GM19372 (cell line): Measurements from ENCODE around the gene TTLL8.
"Not testable (repeated sequence)": the region's sequence is repeated elsewhere in the genome, so short reads cannot be mapped to it uniquely, and the experiment has no call there.

Source experiments
- ATAC-seq: cut with Tn5 transposase; IDR thresholded peaks from one replicate; pipeline ENCODE4 v1.9.1; 2021; ENCODE audit warnings: mild to moderate bottlenecking, low read depth, moderate library complexity; ENCODE audit not compliant: unreplicated experiment

TTLL8 gene

DNA sequence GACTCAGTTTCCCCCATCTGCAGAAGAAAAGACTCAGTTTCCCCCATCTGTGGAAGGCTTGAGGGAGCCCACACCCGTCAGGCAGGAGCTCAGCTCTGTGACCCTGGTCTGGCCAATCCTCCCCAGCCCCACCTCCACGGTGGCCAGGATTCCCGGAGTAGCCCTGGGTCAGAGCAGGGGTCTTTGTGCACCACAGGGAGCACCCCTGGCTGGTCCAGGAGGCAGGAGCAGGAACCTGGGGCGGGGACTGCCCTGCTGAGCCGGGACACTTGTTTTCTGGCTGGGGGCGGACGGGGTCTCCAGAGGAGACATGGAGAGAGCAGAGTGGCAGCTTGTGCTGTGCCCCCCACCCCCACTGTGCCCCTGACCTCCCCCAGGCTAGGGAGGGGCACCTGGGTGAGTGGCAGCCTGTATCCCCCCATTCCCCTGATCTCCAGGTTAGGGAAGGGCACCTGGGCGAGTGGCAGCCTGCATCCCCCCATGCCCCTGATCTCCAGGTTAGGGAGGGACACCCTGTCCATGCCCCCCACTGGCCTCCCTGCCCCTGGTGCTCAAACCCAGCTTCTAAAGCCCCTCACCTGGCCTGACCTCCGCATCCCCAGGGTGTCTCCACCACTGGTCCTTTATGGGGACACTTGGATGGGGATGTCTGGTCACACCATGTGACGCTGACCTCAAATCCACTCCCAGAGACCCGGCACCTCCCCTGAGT lies 64.3 kb downstream of the TTLL8 start:
- no peak for ATAC-seq

DNA sequence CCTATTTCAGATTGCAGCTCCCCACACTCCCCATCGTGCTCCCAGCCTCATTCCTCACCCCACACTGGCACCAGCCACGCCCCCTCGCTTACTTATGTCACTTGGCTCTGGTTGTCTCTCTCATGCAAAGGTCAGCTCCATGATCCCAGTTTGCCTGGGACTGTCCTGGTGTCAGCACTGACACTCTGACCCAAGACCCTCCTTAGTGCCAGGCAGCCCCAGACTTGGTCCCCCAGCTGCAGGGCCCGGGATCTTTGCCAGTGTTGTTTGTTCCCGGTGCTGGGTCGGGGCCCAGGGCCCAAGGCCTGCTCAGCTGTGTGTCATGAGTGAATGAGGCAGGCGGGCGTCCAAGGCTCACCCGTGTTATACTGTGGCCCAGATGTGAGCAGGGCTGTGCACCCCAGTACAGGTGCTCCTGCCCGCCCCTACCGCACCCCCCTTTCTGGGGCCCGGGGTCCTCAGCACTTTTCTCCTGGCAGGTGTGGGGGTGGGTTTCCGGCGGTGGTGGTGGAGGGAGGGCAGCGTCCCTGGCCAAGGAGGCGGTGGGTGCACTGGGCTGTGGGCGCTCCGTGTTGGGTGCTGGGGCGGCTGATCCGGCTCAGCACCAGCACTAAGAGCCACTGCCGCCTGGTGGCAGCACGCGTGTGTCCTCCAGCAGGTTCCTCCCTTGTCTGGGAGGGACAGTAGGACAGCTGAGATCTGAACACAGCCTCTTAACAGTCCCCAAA lies 65.0 kb downstream of the TTLL8 start:
- ATAC-seq, result no peak

DNA sequence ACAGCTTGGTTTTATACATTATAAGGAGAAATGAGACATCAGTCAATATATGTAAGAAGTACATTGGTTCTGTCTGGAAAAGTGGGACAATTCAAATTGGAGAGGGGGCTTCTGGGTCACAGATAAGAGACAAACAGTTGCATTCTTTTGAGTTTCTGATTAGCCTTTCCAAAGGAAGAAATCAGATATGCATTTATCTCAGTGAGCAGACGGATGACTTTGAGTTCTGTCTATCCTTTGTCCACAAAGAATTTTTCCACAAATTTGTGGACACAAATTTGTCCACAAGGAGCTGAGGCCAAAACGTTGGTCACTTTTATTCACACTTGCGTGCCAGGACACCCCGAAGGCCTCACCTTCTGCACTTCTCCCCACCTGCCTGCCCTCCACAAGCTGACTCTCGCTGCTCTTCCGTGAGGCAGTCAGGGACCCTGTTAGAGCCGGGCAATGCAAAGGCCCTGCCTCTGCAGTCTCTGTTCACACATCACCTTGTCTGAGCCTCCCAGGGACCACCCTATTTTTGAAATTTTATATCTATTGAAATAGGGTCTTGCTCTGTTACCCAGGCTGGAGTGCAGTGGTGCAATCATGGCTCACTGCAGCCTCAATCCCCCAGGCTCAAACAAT lies 66.1 kb downstream of the TTLL8 start:
- ATAC-seq, result no peak

DNA sequence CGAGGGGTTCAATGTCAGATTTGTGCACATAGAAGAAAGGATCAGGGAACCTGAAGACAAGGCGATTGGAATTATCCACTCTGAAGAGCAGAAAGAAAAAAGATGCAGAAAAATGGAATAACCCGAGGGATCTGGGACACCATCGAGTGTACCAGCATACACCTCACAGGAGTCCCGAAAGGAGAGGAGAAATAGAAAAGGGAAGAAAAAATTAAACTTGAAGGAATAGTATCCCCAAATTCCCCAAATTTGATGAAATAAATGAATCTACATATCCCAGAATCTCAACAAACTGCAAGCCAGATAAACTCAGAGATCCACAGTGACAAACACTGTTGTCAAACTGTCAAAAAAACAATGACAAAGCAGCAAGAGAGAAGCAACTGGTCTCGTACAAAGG lies 66.9 kb downstream of the TTLL8 start:
- ATAC-seq, result no peak

DNA sequence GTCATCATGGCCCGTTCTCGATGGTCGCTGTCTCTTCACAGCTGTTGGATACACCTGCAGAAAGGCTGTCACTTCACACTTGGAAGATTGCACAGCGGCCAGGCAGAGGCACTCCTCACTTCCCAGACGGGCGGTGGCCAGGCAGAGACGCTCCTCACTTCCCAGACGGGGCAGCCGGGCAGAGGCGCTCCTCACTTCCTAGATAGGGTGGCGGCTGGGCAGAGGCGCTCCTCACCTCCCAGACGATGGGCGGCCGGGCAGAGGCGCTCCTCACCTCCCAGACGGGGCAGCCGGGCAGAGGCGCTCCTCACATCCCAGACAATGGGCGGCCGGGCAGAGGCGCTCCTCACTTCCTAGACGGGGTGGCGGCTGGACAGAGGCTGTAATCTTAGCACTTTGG lies 68.3 kb downstream of the TTLL8 start:
- ATAC-seq, result not testable (repeated sequence)

DNA sequence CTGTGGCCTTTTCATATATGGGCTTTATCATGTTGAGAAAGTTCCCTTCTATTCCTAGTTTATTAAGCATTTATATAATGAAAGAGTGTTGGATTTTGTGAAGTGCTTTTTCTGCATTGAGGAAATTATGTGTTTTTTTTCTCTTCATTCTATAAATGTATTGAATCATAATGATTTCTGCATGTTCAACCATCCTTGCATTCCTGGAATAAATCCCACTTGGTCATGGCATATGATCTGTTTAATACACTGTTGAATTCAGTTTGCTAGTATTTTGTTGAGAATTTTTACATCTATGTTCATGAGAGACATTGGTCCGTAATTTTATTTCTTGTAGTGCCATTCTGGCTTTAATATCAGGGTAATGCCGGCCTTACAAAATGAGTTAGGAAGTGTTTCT lies 71.8 kb downstream of the TTLL8 start:
- no peak for ATAC-seq

DNA sequence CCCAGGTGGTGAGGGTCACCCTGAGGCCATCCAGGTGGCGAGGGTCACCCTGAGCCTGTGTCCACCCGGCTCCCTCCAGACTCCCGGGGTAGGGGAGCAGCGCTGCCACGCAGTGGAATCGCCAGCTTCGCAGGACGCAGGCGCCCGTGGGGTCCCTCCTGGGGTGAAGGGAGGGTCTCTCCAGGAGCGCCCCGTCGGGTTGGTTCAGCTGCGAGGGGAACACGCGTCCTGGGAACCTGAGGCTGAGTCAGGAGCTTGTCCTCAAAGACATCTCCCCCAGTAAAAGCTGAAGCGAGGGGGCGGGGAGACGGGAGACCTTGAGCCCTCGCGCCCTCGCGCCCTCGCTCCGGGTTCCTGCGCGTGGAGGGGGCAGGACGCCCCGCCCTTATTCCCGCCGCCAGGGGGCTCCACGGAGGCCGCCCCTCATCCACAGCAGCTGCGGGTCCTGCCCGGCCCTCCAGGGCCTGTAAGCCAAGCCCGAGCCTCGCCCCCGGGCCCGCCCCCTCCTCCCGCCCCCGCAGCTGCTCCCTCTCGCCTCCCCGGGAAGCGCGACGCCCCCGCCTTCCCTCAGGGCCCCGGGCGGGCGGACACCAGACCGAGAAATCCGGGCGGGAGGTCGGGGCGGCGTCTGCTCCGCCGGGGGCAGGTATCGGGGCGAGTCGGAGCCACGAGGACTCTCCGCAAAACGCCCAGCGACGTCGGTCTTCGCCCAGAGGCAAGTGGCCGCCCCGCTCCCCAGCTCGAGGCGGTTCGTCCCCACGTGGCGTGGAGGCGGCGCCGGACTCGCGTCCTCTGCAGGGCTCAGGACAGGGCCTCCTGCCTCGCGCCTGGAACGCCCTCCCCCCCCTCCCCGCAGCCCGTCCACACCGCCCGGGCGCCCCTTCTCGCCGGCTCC lies 74.7 kb downstream of the TTLL8 start:
- no peak for ATAC-seq

DNA sequence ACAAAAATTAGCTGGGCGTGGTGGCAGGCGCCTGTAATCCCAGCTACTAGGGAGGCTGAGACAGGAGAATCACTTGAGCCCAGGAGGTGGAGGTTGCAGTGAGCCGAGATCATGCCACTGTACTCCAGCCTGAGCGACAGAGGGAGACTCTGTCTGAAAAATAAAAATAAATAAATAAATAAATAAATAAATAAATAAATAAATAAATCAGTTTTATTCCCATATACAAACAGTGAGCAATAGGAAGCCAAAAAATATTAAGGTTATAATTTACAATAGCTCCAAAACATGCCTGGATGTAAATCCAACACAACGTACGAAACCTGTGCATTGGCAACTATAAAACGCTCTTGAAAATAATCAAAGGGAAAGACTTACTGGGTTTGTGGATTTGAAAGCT lies 76.3 kb downstream of the TTLL8 start:
- ATAC-seq, result not testable (repeated sequence)

DNA sequence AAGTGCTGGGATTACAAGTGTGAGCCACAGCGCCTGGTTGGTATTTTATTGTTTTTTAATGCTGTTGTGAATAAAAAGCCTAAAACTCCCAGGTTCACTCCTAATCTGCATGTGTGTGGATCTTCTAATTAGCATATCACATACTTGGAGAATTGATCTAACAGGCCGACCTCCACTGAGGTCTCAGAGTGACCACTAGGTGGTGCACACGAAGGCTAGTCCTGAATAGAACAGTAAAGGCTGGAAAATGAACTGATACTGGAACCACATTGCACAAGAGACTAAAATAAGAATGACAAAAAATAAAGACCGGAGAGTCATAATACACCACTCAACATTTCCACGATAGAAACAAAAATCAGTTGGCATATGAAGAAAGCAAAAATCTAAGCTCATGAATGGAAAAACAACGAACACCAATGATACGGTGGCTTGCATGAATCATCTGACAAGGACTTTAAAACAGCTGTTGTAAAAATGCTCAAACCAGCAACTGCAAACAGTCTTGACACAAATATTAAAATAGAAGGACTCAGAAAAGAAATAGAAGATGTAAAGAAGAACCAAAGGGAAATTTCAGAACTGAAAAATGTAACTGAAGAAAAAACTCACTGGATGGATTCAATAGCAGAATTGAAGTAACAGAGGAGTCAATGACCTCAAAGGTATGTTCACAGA lies 78.4 kb downstream of the TTLL8 start:
- no peak for ATAC-seq

DNA sequence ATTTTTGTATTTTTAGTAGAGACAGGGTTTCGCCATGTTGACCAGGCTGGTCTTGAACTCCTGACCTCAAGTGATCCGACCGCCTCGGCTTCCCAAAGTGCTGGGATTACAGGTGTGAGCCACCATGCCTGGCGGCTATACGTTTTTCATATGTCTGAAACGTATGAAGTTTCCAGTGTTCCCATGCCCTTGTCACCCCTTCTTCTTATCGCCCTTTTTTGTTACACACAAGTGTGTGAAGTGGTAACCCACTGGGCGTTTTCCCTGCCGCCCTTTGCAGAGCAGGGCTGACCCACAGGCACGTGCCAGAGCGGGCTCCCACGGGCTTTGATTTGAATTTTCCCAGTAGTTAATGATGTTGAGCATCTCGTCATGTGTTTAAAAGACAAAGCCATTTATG lies 80.5 kb downstream of the TTLL8 start:
- no peak for ATAC-seq

DNA sequence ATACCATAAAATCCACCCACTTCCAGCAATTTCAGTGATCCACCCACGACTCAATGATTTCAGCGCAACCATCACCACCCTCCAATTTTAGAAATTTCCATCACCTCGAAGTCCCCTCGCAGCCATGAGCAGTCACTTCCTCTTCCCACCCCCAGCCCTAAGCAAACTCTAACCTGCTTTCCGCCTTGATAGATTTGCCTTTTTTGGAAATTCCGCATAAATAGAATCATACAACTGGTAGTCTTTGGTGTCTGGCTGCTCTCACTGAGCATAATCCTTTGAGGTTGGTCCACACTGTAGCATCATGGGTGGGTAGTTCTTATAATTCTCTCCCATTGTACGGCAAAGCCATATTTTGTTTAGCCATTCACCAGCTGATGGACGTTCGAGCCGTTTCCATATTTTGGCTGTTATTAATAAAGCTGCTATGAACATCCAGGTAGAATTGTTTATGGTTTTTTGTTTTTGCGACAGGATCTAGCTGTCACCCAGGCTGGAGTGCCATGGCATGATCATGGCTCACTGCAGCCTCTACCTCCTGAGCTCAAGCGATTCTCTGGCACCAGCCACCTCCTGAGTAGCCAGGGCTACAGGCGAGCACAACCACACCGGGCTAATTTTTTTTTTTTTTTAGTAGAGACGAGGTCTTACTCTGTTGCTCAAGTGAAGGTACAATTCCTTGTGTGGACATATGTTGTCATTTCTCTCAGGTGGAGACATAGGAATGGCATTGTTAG lies 81.5 kb downstream of the TTLL8 start:
- ATAC-seq, result peak; percentile 41

DNA sequence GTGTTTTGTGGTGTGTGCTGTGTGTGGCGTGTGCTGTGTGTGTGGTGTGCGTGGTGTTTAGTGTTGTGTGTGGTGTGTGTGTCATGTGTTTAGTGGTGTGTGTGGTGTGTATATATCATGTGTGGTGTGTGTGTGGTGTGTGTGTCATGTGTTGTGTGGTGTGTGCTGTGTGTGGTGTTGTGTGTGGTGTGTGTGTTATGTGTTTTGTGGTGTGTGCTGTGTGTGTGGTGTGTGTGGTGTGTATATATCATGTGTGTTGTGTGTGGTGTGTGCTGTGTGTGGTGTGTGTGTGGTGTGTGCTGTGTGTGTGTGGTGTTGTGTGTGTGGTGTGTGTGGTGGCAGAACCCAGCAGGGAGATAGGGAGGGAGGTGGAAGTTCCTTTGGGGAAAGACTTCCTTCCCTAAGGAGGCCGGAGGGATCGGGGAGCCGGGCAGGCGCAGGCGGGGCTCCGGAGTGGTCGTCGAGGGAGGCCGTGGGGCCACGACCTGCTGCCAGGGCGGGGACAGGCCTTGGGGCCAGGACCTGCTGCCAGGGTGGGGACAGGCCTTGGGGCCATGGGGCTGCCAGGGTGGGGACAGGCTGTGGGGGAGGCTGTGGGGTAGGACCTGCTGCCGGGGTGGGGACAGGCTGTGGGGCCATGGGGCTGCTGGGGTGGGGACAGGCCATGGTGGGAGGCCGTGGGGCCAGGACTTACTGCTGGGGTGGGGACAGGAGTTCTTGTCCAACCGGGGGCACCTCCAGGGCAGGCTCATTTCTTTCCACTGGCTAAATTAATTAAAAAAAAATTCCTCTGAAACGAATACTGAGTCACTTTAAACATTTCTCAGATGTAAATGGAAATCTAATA lies 82.3 kb downstream of the TTLL8 start:
- ATAC-seq, result peak; percentile 37

DNA sequence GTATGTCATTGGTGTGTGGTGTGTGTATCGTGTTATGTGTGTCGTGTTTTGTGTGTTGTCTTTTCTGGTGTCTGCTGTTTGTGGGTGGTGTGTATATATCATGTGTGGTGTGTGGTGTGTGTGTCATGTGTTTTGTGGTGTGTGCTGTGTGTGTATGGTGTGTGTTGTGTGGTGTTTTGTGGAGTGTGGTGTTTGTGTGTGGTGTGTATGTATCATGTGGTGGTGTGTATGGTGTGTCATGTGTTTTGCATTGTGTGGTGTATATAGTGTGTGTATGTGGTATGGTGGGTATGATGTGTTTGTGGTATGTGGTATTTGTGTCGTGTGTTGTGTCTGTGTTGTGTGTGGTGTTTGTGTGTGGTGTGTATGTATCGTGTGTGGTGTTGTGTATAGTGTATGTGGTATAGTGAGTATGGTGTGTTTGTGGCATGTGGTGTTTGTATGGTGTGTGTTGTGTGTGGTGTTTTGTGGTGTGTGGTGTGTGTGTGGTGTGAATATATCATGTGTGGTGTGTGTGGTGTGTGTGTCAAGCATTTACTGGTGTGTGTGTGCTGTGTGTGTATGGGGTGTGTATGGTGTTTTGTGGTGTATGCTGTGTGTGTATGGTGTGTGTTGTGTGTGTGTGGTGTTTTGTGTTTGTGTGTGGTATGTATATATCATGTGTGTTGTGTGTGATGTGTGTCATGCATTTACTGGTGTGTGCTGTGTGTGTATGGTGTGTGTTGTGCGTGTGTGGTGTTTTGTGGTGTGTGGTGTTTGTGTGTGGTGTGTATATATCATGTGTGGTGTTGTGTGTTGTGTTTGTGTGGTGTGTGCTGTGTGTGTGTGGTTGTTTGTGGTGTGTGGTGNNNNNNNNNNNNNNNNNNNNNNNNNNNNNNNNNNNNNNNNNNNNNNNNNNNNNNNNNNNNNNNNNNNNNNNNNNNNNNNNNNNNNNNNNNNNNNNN lies 84.8 kb downstream of the TTLL8 start:
- ATAC-seq, result no peak

DNA sequence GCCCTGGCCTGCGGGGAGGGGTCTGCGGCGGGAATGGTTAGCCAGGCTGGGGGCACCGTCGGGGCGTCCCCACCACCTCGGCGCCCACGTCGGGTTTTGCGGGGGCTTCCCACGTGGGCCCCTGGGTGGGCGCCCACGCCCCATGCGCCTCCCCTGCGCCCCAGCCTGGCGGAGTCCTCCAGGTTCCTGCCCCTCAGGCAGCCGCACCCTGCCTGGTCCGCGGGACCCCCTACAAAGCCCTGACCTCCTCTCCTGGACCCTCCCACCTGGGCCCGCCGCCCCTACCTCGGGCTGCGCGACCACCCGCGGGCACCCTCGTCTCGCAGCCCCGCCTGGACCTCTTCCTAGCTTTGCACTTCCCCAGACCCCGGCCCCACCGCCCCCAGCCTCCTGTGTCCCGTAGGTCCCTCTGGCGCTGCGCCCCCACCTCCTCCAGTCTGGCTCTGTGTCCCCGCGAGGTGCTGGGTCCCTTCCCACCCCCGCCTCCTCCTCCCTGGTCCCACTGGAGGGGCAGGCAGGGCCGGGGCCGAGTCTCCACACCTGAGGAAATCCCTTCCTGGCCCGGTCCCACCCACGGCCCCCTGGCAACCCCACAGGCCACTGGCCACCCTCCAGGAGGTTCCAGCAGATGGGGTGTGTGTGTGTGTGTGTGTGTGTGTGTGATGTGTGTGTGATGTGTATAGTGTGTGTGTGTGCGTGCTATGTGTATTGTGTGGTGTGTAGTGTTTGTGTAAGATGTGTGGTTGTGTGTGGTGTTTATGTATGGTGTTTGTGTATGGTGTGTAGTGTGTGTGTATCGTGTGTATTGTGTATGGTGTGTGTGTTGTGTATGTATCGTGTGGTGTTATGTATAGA lies 85.7 kb downstream of the TTLL8 start:
- no peak for ATAC-seq

DNA sequence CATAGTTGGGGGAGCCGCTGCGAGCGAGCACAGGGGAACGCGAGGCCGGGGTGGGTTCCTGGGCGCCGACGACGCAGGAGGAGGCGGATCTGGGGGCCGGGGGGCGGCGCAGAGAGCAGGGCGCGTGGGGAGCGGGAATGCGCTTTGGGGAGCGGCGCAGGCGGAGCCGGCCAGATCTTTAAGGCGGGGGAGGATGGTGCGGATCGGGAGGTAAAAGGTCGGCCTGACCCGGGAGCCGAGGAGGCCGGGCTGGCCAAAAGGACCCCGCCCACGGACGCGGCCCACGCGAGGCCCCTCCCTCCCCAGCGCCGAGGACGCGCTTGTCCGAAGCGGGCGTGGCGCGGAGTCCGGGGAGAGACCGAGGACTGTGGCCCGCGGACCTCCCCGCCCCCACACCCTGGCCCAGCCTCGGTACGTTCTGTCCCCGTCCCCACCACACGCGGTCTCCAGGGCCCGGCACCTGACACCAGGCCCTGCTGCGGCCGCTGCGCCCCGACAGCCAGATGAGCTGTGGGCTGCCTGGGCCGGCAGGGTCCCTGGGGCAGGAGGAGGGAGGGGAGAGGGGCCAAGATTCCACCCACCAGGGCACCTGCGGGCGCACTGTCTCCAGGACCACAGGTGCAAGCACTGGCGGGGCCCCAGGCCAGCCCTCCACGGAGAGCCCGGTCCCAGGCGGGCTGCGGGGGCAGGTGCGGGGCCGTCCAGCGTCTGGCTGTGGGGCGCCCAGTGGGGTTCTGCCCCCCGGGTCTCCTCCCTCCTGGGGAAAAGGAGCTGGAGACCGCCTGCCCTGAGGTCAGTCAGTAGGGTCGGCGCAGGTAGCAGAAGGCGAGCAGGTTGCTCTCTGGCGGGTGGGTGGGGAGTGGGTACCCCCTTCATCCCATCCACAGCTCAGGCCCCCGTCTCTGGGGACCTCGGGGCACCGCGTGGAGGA lies 86.6 kb downstream of the TTLL8 start:
- peak; percentile 33 for ATAC-seq
